T-helper 1 cell (primary cell): Measurements from ENCODE around the gene USP44.

Experiments
- DNase-seq, 5 donors: peaks; one replicate each; pipeline ENCODE4 v3.0.0-alpha.2; 2012 to 2020

USP44 gene

GRCh38 chr12:95548056-95548538 is 3.2 kb downstream of the USP44 start:
- DNase-seq = peak in 3 of 5 donors; percentile 7 to 11 (median 9)

- DNase-seq = peak in 1 of 5 donors; percentile 10
Observed at GRCh38 chr12:95547522-95548055, 3.7 kb downstream of the USP44 start.

- no peak for DNase-seq
Observed at GRCh38 chr12:95546491-95546813, 4.8 kb downstream of the USP44 start.

- DNase-seq = no peak
Observed at GRCh38 chr12:95545731-95546490, 5.4 kb downstream of the USP44 start.

- no peak for DNase-seq
Observed at GRCh38 chr12:95545303-95545702, 6.0 kb downstream of the USP44 start.

GRCh38 chr12:95544756-95545155 is 6.5 kb downstream of the USP44 start:
- DNase-seq = no peak

GRCh38 chr12:95543305-95543704 is 8.0 kb downstream of the USP44 start:
- no peak for DNase-seq

GRCh38 chr12:95541436-95541835 is 9.8 kb downstream of the USP44 start:
- no peak for DNase-seq

- DNase-seq = no peak
Observed at GRCh38 chr12:95538656-95539055, 12.6 kb downstream of the USP44 start.

GRCh38 chr12:95538006-95538405 is 13.3 kb downstream of the USP44 start:
- DNase-seq = no peak

GRCh38 chr12:95533985-95534384 is 17.3 kb downstream of the USP44 start:
- no peak for DNase-seq

GRCh38 chr12:95532851-95533250 is 18.4 kb downstream of the USP44 start:
- no peak for DNase-seq

GRCh38 chr12:95529693-95530225 is 21.5 kb downstream of the USP44 start:
- DNase-seq = no peak

- DNase-seq = no peak
Observed at GRCh38 chr12:95528431-95528830, 22.8 kb downstream of the USP44 start.

- DNase-seq = no peak
Observed at GRCh38 chr12:95522692-95523091, 28.6 kb downstream of the USP44 start.

GRCh38 chr12:95520816-95521215 is 30.5 kb downstream of the USP44 start:
- no peak for DNase-seq

- DNase-seq = no peak
Observed at GRCh38 chr12:95518944-95519343, 32.3 kb downstream of the USP44 start.

- DNase-seq = no peak
Observed at GRCh38 chr12:95517246-95517645, 34.0 kb downstream of the USP44 start.

GRCh38 chr12:95516757-95517156 is 34.5 kb downstream of the USP44 start:
- no peak for DNase-seq

- DNase-seq = no peak
Observed at GRCh38 chr12:95515197-95515596, 36.1 kb downstream of the USP44 start.

- DNase-seq = no peak
Observed at GRCh38 chr12:95513599-95513998, 37.7 kb downstream of the USP44 start.

- DNase-seq = no peak
Observed at GRCh38 chr12:95511977-95512376, 39.3 kb downstream of the USP44 start.

GRCh38 chr12:95509300-95509699 is 42.0 kb downstream of the USP44 start:
- no peak for DNase-seq
